HepG2 (cell line): ENCODE measurements around the gene RAI14. TPM values are rescaled to one million over a fixed set of nuclear protein-coding genes. Genes with fewer than 3 reads are reported as not detected.
A peak's percentile ranks its signal among the peaks of the same experiment; 100 is the strongest.

Source experiments
- AKNA ChIP-seq: sonication (generic); formaldehyde crosslinking; IDR thresholded peaks from 2 replicates; pipeline ENCODE4 v1.4.0; 2020; ENCODE audit warnings: missing genetic modification reagents, borderline replicate concordance
- ELF1 ChIP-seq: sonication (generic); formaldehyde crosslinking; IDR thresholded peaks from 2 replicates; pipeline ENCODE4 v1.4.0; 2020; ENCODE audit warnings: missing genetic modification reagents
- HNRNPL ChIP-seq: fragments of 200-400 bp; formaldehyde crosslinking; IDR thresholded peaks from 2 replicates; pipeline ENCODE4 v1.6.1; 2017; ENCODE audit warnings: mild to moderate bottlenecking, low read depth, low read length
- IRF9 ChIP-seq: sonication (generic); formaldehyde crosslinking; IDR thresholded peaks from 2 replicates; pipeline ENCODE4 v1.8.0; 2022; ENCODE audit warnings: missing genetic modification reagents, mild to moderate bottlenecking, borderline replicate concordance
- KDM6A ChIP-seq: IDR thresholded peaks from 2 replicates; pipeline ENCODE4 v1.6.1; 2016; ENCODE audit warnings: low read depth
- POGZ ChIP-seq: sonication (generic); formaldehyde crosslinking; IDR thresholded peaks from 2 replicates; pipeline ENCODE4 v1.4.0; 2020; ENCODE audit warnings: mild to moderate bottlenecking, missing genetic modification reagents
- SNAPC5 ChIP-seq: sonication (generic); formaldehyde crosslinking; IDR thresholded peaks from 2 replicates; pipeline ENCODE4 v1.8.1; 2023; ENCODE audit warnings: mild to moderate bottlenecking, missing genetic modification reagents, borderline replicate concordance
- WIZ ChIP-seq: sonication (generic); formaldehyde crosslinking; IDR thresholded peaks from 2 replicates; pipeline ENCODE4 v1.5.1; 2020; ENCODE audit warnings: mild to moderate bottlenecking, missing genetic modification reagents
- ZBTB14 ChIP-seq: sonication (generic); formaldehyde crosslinking; IDR thresholded peaks from 2 replicates; pipeline ENCODE4 v1.4.0; 2020; ENCODE audit warnings: missing genetic modification reagents
- ZBTB7B ChIP-seq: sonication (generic); formaldehyde crosslinking; IDR thresholded peaks from 2 replicates; pipeline ENCODE4 v1.4.0; 2020; ENCODE audit warnings: missing genetic modification reagents
- ZFP41 ChIP-seq: sonication (generic); formaldehyde crosslinking; IDR thresholded peaks from 2 replicates; pipeline ENCODE4 v1.4.0; 2020; ENCODE audit warnings: mild to moderate bottlenecking, missing genetic modification reagents, borderline replicate concordance
- ZIK1 ChIP-seq: sonication (generic); formaldehyde crosslinking; IDR thresholded peaks from 2 replicates; pipeline ENCODE4 v1.5.0; 2020; ENCODE audit warnings: mild to moderate bottlenecking, low read depth, missing genetic modification reagents, borderline replicate concordance
- ZMYM3 ChIP-seq: sonication (generic); formaldehyde crosslinking; IDR thresholded peaks from 2 replicates; pipeline ENCODE4 v1.5.1; 2020; ENCODE audit warnings: mild to moderate bottlenecking, missing genetic modification reagents
- ZNF136 ChIP-seq: sonication (generic); formaldehyde crosslinking; IDR thresholded peaks from 2 replicates; pipeline ENCODE4 v1.8.1; 2022; ENCODE audit warnings: low read depth, mild to moderate bottlenecking, moderate library complexity, missing genetic modification reagents
- ZNF30 ChIP-seq: sonication (generic); formaldehyde crosslinking; IDR thresholded peaks from 2 replicates; pipeline ENCODE4 v1.5.0; 2020; ENCODE audit warnings: mild to moderate bottlenecking, missing genetic modification reagents
- ZNF605 ChIP-seq: sonication (generic); formaldehyde crosslinking; IDR thresholded peaks from 2 replicates; pipeline ENCODE4 v1.8.0; 2022; ENCODE audit warnings: mild to moderate bottlenecking, missing genetic modification reagents
- ZNF709 ChIP-seq: sonication (generic); formaldehyde crosslinking; IDR thresholded peaks from 2 replicates; pipeline ENCODE4 v1.5.0; 2020; ENCODE audit warnings: mild to moderate bottlenecking, missing genetic modification reagents
- ZNF776 ChIP-seq: sonication (generic); formaldehyde crosslinking; IDR thresholded peaks from 2 replicates; pipeline ENCODE4 v1.4.0; 2020; ENCODE audit warnings: mild to moderate bottlenecking, missing genetic modification reagents
- polyA plus RNA-seq, 8 experiments: library from polyadenylated mRNA; depleted of rRNA in 3 of 8; stranded (reverse) in 7 of 8; unstranded in 1 of 8; fragments of >200 nt; fragmentation: Illumina TruSeq in 4 of 8; extraction: Trizol in 4 of 8; gene quantifications; 2 replicates each; pipeline versions ENCODE4 v1.2.1 to v1.2.3, GENCODE V29; 2011 to 2016; ENCODE audit warnings: low read depth in 4 of 8, missing spikeins in 1 of 8, mixed read lengths in 1 of 8; ENCODE audit not compliant: insufficient read depth in 1 of 8
- total RNA-seq, 5 experiments: library from RNA; depleted of rRNA; stranded (reverse); fragments of >200 nt; fragmentation: Illumina TruSeq; extraction: Trizol; gene quantifications; 2 replicates each; pipeline ENCODE4 v1.2.3, GENCODE V29; 2016; ENCODE audit warnings: low read depth in 1 of 5
- TF ChIP-seq, protein P1 (sequence below): sonication (generic); formaldehyde crosslinking; IDR thresholded peaks from 2 replicates; pipeline ENCODE4 v1.9.0; 2022; ENCODE audit warnings: low read depth, missing genetic modification reagents

RAI14 gene
- total and polyA plus RNA-seq, 2 of the 13 experiments (the other 11 are each of a cell fraction or from before 2014, with no cell fraction given), result 12.6 to 18.2 TPM

DNA sequence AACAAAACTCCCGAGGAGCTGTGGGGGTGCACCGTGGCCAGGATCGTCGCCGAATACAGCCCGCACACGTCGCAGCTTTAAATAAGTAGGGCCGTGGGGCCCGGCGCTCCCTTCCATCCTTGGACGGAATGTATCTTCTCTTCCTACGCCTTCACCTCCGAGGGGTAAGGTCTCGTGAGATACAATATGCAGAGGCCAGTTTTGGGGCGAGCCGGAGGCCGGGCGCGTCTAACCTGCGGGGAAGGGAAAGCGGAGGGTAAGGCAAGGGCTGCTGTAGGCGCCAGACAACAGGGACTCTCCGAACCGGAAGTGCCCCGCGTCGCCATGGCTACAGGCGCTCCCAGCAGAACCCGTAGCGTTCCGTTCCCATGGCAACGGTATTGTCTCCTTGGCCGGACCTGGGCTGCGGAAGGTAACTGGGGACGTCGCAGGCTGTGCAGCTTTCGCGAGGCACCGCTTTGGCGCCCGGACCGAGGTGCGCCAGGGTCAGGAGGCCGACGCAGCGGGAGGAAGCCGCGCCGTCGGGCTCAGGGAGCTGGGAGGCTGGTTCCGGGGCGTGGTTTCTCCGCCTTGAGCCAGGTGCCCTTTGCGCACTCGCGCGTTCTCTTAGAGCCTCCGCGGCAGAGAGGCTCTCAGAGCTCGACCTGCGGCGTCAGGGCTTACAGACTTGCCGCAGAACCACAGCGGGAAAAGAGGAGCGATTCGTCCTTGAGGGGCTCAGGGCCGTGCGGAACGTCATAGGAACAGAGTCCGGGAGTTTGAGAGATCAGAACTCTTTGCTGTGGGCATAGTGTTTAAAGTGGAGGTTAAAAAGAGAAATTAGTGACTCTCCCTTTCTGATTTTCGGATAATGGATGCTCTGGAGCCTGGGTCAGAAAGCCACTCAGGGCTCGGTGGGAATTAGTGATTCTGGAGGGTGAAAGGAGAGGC lies 182.9 kb downstream of the RAI14 start, which contains the start of gene TTC23L (continued):
- no peak for TF ChIP-seq ZNF30 (CRISPR knock-in tag)
- TF ChIP-seq ELF1, result peak; percentile 93
- TF ChIP-seq HNRNPL, result no peak
- peak; percentile 93 for TF ChIP-seq IRF9 (CRISPR knock-in tag)
- peak; percentile 97; the same call in 1 of the 2 replicates for TF ChIP-seq ZNF776 (CRISPR knock-in tag)
- TF ChIP-seq SNAPC5, result 0 out of 2 replicates have a peak, but pooled peaks have one; percentile 64
- peak; percentile 47; the same call in 1 of the 2 replicates for TF ChIP-seq ZFP41
- TF ChIP-seq KDM6A (CRISPR knock-in tag), result no peak
- peak; percentile 74; the same call in 1 of the 2 replicates for TF ChIP-seq ZMYM3
- 0 out of 2 replicates have a peak, but pooled peaks have one; percentile 45 for TF ChIP-seq ZBTB7B (CRISPR knock-in tag)
- TF ChIP-seq ZNF709, result peak; percentile 75; the same call in 1 of the 2 replicates
- peak; percentile 95 for TF ChIP-seq POGZ (CRISPR knock-in tag)
- TF ChIP-seq, protein P1, sequence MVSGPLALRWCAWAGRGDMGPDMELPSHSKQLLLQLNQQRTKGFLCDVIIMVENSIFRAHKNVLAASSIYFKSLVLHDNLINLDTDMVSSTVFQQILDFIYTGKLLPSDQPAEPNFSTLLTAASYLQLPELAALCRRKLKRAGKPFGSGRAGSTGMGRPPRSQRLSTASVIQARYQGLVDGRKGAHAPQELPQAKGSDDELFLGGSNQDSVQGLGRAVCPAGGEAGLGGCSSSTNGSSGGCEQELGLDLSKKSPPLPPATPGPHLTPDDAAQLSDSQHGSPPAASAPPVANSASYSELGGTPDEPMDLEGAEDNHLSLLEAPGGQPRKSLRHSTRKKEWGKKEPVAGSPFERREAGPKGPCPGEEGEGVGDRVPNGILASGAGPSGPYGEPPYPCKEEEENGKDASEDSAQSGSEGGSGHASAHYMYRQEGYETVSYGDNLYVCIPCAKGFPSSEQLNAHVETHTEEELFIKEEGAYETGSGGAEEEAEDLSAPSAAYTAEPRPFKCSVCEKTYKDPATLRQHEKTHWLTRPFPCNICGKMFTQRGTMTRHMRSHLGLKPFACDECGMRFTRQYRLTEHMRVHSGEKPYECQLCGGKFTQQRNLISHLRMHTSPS (CRISPR knock-in tag), result peak; percentile 66; the same call in 1 of the 2 replicates
- TF ChIP-seq ZIK1 (CRISPR knock-in tag), result peak; percentile 84; the same call in 1 of the 2 replicates
- peak; percentile 60 for TF ChIP-seq ZBTB14
- TF ChIP-seq ZNF605, result peak; percentile 91
- no peak for TF ChIP-seq WIZ (CRISPR knock-in tag)
- peak; percentile 81; the same call in 1 of the 2 replicates for TF ChIP-seq AKNA
- 0 out of 2 replicates have a peak, but pooled peaks have one; percentile 64 for TF ChIP-seq ZNF136 (CRISPR knock-in tag)
